ENCODE measurements around the gene ACTMAP.

GRCh38 chr19:40739030-40739839 is 11.0 kb downstream of the ACTMAP start:
- TF ChIP-seq ZBTB33 (IDR thresholded peaks at IDR 0.05) = no peak
- TF ChIP-seq RAD21 (IDR thresholded peaks at IDR 0.05) = no peak
- no peak for TF ChIP-seq CTCF (IDR thresholded peaks at IDR 0.05; ENCODE audit: low read depth, low read length, missing input control)
- no peak for TF ChIP-seq YY1 (IDR thresholded peaks at IDR 0.05)
- TF ChIP-seq JUND (IDR thresholded peaks at IDR 0.05) = no peak

Data from liver (tissue), 3 donors.